ENCODE measurements around the gene IL18. TPM values are rescaled to one million over a fixed set of nuclear protein-coding genes. Genes with fewer than 3 reads are reported as not detected.

IL18 gene
- total RNA-seq, 1 experiment from 2014 or later: 0.31 TPM

GRCh38 chr11:112179601-112180000 is 15.7 kb upstream of the IL18 start:
- Histone ChIP-seq H4K5ac (ENCODE audit: insufficient read length, low read depth, low read length) (no peak overlapping the region), H3K9ac (ENCODE audit: extremely low read depth, insufficient read length, low read length) (no peak overlapping the region), H3K27ac (ENCODE audit: insufficient read length, low read depth, low read length) (no peak overlapping the region), H2BK120ac (ENCODE audit: low read depth, low read length, poor library complexity, severe bottlenecking) (no peak overlapping the region), H2AK5ac (ENCODE audit: insufficient read length, low read length) (no peak overlapping the region), H2BK20ac (ENCODE audit: low read depth, low read length, poor library complexity, severe bottlenecking) (no peak overlapping the region), H3K23ac (ENCODE audit: insufficient read length, low read depth, low read length) (no peak overlapping the region), H2BK5ac (ENCODE audit: insufficient read length, low read length) (no peak overlapping the region), H3K79me1 (ENCODE audit: insufficient read depth, low read depth, low read length, poor library complexity, severe bottlenecking) (no peaks in the 10 kb centered on the region), H3K4me2 (ENCODE audit: insufficient read depth, insufficient read length, low read length) (no peak overlapping the region), H2AFZ (ENCODE audit: low read length) (no peak overlapping the region), H4K20me1 (ENCODE audit: control insufficient read depth, insufficient read depth, insufficient read length) (no peaks in the 10 kb centered on the region), H3K4ac (ENCODE audit: low read depth, low read length) (no peak overlapping the region), H3K9me3 (ENCODE audit: control insufficient read depth, low read depth, low read length) (no peaks in the 10 kb centered on the region), H3K4me1 (ENCODE audit: insufficient read depth, low read length) (no peaks in the 10 kb centered on the region; the same call in 1 of the 2 replicates), H2BK12ac (ENCODE audit: insufficient read length, low read depth, low read length) (no peak overlapping the region), H4K91ac (ENCODE audit: insufficient read length, low read depth, low read length) (no peak overlapping the region), H3K27me3 (ENCODE audit: insufficient read depth, low read length) (no peaks in the 10 kb centered on the region), H2BK15ac (ENCODE audit: low read depth, low read length) (no peak overlapping the region), H3K79me2 (ENCODE audit: insufficient read depth, low read length) (no peaks in the 10 kb centered on the region), H4K8ac (replicated peaks; ENCODE audit: insufficient read length, low read depth, low read length) (no peak overlapping the region), H3T11ph (ENCODE audit: low read length) (no peak overlapping the region), H3K18ac (ENCODE audit: insufficient read length, low read depth, low read length) (no peak overlapping the region), H3K14ac (ENCODE audit: insufficient read depth, low read length) (no peak overlapping the region), H3K23me2 (ENCODE audit: insufficient read length, low read depth, low read length, poor library complexity, severe bottlenecking) (no peaks in the 10 kb centered on the region), H3K56ac (ENCODE audit: insufficient read length, low read depth, low read length) (no peak overlapping the region)
- Mint-ChIP-seq H3K9me3 (peaks cover 4 to 7% of the 10 kb centered on the region in 2 experiments; a peak in 4 of 5 replicates), H3K4me1 (0 out of 4 replicates have a peak, but pooled peaks cover 0 to 3% of the 10 kb centered on the region in 2 experiments), H3K27me3 (ENCODE audit: low read depth) (peaks cover 13% of the 10 kb centered on the region), H3K4me3 (no peak overlapping the region), H3K36me3 (ENCODE audit: insufficient read depth in 1 of 3, low read depth in 3 of 3) (no peaks in the 10 kb centered on the region), H3K27ac (no peak overlapping the region)
- no peak for TF ChIP-seq CTCF (conservative IDR thresholded peaks at IDR 0.05)
- DNase-seq: no peak

All from H9 (cell line).